ENCODE measurements around the gene ADGB.

Gene ADGB

DNA sequence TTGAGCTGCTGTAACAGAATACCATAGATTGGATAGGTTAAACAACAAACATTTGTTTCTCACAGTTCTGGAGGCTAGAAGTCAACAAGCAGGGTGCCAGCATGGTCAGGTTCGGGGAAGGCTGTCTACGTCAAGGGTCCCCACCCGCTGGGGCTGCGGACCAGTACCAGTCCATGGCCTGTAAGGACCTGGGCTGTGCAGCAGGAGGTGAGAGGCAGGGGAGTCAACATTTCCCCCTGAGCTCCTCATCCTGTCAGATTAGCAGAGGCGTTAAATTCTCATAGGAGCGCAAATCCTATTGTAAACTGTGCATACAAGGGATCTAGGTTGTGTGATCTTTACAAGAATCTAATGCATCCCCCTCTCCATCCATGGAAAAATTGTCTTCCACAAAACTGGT, 3.8 kb downstream of the ADGB start:
- Histone ChIP-seq H3K4me3 (ENCODE audit: insufficient read depth, low read length, poor library complexity, severe bottlenecking) (no peak overlapping the region), H3K79me2 (ENCODE audit: insufficient read depth, low read length) (no peaks in the 10 kb centered on the region), H2AFZ (ENCODE audit: low read depth, low read length, severe bottlenecking) (no peak overlapping the region), H3K27me3 (ENCODE audit: low read length) (no peaks in the 10 kb centered on the region), H3K36me3 (ENCODE audit: low read length) (no peaks in the 10 kb centered on the region), H3K4me2 (ENCODE audit: low read depth, low read length, poor library complexity, severe bottlenecking) (no peak overlapping the region), H3K9me2 (replicated peaks; ENCODE audit: insufficient read depth, low read length) (no peaks in the 10 kb centered on the region), H3K27ac (ENCODE audit: low read depth, low read length) (no peak overlapping the region), H3K9ac (ENCODE audit: low read length) (no peak overlapping the region), H4K20me1 (ENCODE audit: low read depth, low read length) (no peaks in the 10 kb centered on the region), H3K9me3 (ENCODE audit: insufficient read depth, low read length) (no peaks in the 10 kb centered on the region), H3F3A (ENCODE audit: insufficient read depth) (no peaks in the 10 kb centered on the region)
- no peak for TF ChIP-seq EZH2phosphoT487 (conservative IDR thresholded peaks at IDR 0.05; ENCODE audit: low read length)
- TF ChIP-seq, protein P1, sequence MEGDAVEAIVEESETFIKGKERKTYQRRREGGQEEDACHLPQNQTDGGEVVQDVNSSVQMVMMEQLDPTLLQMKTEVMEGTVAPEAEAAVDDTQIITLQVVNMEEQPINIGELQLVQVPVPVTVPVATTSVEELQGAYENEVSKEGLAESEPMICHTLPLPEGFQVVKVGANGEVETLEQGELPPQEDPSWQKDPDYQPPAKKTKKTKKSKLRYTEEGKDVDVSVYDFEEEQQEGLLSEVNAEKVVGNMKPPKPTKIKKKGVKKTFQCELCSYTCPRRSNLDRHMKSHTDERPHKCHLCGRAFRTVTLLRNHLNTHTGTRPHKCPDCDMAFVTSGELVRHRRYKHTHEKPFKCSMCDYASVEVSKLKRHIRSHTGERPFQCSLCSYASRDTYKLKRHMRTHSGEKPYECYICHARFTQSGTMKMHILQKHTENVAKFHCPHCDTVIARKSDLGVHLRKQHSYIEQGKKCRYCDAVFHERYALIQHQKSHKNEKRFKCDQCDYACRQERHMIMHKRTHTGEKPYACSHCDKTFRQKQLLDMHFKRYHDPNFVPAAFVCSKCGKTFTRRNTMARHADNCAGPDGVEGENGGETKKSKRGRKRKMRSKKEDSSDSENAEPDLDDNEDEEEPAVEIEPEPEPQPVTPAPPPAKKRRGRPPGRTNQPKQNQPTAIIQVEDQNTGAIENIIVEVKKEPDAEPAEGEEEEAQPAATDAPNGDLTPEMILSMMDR (IDR thresholded peaks at IDR 0.05; ENCODE audit: insufficient read depth, low read length, poor library complexity, severe bottlenecking): no peak

DNA sequence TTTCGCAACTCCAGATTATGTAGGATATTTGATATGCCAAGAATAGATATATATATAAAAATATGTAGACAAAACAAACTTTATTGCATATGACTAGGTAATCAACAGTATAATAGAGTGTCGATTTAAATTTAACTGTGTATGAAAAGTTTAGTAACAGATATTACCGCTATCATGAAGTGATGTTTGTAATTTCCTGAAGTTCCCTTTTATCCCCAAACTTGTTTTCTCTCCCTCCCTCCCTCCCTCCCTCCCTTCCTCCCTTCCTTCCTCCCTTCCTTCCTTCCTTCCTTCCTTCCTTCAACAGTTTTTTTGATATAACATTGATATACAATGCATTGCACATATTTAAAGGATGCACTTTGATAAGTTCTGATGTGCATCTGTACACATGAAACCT, 15.2 kb downstream of the ADGB start:
- Histone ChIP-seq H2AFZ (ENCODE audit: low read depth, low read length, severe bottlenecking) (no peak overlapping the region), H3K4me2 (ENCODE audit: low read depth, low read length, poor library complexity, severe bottlenecking) (no peak overlapping the region), H3K9me2 (replicated peaks; ENCODE audit: insufficient read depth, low read length) (no peaks in the 10 kb centered on the region), H3K36me3 (ENCODE audit: low read length) (no peaks in the 10 kb centered on the region), H3K9ac (ENCODE audit: low read length) (no peak overlapping the region), H3K27me3 (ENCODE audit: low read length) (no peaks in the 10 kb centered on the region), H3K79me2 (ENCODE audit: insufficient read depth, low read length) (no peaks in the 10 kb centered on the region), H4K20me1 (ENCODE audit: low read depth, low read length) (no peaks in the 10 kb centered on the region), H3K9me3 (ENCODE audit: insufficient read depth, low read length) (no peaks in the 10 kb centered on the region), H3K4me3 (ENCODE audit: insufficient read depth, low read length, poor library complexity, severe bottlenecking) (no peak overlapping the region), H3K27ac (ENCODE audit: low read depth, low read length) (no peak overlapping the region), H3F3A (ENCODE audit: insufficient read depth) (no peaks in the 10 kb centered on the region)
- no peak for TF ChIP-seq EZH2phosphoT487 (conservative IDR thresholded peaks at IDR 0.05; ENCODE audit: low read length)
- TF ChIP-seq, protein P1 (IDR thresholded peaks at IDR 0.05; ENCODE audit: insufficient read depth, low read length, poor library complexity, severe bottlenecking): no peak

DNA sequence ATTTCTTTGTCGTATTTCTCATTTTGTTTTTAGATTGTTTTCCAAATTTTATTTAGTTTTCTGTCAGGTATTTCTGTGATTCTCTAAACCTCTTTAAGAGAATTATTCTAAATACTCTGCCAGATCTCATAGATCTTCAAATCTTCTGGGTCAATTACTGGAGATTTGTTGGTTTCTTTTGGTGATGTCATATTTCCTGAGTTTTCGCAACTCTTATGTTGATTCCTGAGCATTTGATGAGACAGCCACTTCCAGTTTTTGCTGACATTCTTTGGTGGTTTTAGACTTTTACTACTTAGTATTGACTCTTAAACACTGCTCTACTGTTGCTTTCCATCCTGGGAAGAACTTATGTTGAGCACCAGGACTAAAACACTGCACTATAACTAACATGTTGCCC, 21.9 kb downstream of the ADGB start:
- Histone ChIP-seq H3F3A (ENCODE audit: insufficient read depth) (no peaks in the 10 kb centered on the region), H3K4me3 (ENCODE audit: insufficient read depth, low read length, poor library complexity, severe bottlenecking) (no peak overlapping the region), H3K9ac (ENCODE audit: low read length) (no peak overlapping the region), H3K4me2 (ENCODE audit: low read depth, low read length, poor library complexity, severe bottlenecking) (no peak overlapping the region), H3K79me2 (ENCODE audit: insufficient read depth, low read length) (no peaks in the 10 kb centered on the region), H3K27ac (ENCODE audit: low read depth, low read length) (no peak overlapping the region), H3K9me2 (replicated peaks; ENCODE audit: insufficient read depth, low read length) (no peaks in the 10 kb centered on the region), H2AFZ (ENCODE audit: low read depth, low read length, severe bottlenecking) (no peak overlapping the region), H4K20me1 (ENCODE audit: low read depth, low read length) (peaks cover 2% of the 10 kb centered on the region; the same call in 1 of the 2 replicates), H3K36me3 (ENCODE audit: low read length) (no peaks in the 10 kb centered on the region), H3K27me3 (ENCODE audit: low read length) (no peaks in the 10 kb centered on the region), H3K9me3 (ENCODE audit: insufficient read depth, low read length) (no peaks in the 10 kb centered on the region)
- TF ChIP-seq, protein P1 (IDR thresholded peaks at IDR 0.05; ENCODE audit: insufficient read depth, low read length, poor library complexity, severe bottlenecking): no peak
- TF ChIP-seq EZH2phosphoT487 (conservative IDR thresholded peaks at IDR 0.05; ENCODE audit: low read length): no peak
